ENCODE measurements around the gene TCF25. TPM values are rescaled to one million over a fixed set of nuclear protein-coding genes. Genes with fewer than 3 reads are reported as not detected.
A peak's percentile ranks its signal among the peaks of the same experiment; 100 is the strongest.

TCF25 gene
- total RNA-seq, 1 donor from 2014 or later = 177 TPM

DNA sequence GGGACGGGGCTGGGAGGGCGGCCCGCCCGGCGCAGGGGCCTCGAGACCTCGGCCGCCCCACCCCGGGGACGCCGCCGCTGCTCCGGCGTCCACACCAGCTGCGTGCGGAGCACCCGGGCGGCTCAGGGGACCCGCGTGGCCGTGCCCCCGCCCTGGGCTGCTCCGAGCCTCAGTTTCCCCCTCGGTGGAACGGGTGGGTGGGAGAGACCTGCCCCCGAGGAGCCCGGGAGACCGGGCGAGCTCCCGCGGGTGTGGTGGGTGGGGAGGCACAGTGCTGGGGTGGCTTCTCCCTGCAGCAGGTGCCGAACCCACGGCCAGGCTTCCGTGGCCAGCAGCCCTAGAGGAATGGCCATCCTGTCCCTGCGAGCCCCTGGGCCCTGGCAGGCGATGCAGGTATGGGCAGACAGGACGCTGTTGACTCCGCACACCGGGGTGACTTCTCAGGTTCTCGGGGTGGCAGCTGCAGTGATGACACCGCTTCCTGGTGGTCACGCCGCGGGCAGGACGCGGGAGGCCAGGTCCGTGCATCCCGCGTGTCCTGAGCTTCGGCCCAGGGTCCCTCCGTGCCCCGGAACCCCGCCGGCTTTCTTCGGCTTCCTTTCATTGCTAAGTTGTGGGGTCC is 75.8 kb downstream of the TCF25 start:
- Mint-ChIP-seq H3K27me3 (peaks cover 19% of the 10 kb centered on the region), H3K36me3 (ENCODE audit: insufficient read depth) (no peaks in the 10 kb centered on the region), H3K4me3 (ENCODE audit: low read depth) (peak overlapping the region; percentile 80), H3K27ac (peak overlapping the region; percentile 62), H3K4me1 (ENCODE audit: low read depth) (no peaks in the 10 kb centered on the region), H3K9me3 (ENCODE audit: low read depth) (no peaks in the 10 kb centered on the region)
- DNase-seq (ENCODE audit: low spot score, unreplicated experiment) = no peak
- TF ChIP-seq, protein P1, sequence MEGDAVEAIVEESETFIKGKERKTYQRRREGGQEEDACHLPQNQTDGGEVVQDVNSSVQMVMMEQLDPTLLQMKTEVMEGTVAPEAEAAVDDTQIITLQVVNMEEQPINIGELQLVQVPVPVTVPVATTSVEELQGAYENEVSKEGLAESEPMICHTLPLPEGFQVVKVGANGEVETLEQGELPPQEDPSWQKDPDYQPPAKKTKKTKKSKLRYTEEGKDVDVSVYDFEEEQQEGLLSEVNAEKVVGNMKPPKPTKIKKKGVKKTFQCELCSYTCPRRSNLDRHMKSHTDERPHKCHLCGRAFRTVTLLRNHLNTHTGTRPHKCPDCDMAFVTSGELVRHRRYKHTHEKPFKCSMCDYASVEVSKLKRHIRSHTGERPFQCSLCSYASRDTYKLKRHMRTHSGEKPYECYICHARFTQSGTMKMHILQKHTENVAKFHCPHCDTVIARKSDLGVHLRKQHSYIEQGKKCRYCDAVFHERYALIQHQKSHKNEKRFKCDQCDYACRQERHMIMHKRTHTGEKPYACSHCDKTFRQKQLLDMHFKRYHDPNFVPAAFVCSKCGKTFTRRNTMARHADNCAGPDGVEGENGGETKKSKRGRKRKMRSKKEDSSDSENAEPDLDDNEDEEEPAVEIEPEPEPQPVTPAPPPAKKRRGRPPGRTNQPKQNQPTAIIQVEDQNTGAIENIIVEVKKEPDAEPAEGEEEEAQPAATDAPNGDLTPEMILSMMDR (IDR thresholded peaks at IDR 0.05; ENCODE audit: unreplicated experiment) = no peak

DNA sequence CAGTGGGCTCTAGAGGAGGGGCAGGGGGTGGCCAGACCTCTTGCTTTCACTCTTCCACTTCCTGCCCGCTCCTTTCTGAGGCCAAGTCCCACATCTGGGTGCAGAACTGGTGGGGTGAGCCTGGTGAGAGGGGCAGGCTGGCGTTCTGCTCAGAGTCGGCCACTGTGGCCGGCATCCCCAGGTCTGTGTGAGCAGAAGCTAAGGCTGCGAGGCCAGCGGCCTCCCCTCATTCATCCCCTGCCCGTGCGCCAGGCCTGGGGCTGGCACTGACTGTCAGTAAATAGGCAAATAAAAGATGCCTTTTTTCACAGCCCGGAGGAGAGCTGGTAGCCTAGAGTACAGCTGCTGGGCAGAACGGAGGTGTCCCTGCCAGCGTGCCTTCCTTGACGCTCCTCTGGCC is 76.4 kb downstream of the TCF25 start:
- no peaks in the 10 kb centered on the region for H3K9me3 Mint-ChIP-seq (ENCODE audit: low read depth)
- peaks cover 17% of the 10 kb centered on the region for H3K27me3 Mint-ChIP-seq
- H3K4me3 Mint-ChIP-seq (ENCODE audit: low read depth) = peak overlapping the region; percentile 80
- no peak for DNase-seq (ENCODE audit: low spot score, unreplicated experiment)
- peak overlapping the region; percentile 62 for H3K27ac Mint-ChIP-seq
- H3K4me1 Mint-ChIP-seq (ENCODE audit: low read depth) = no peaks in the 10 kb centered on the region
- H3K36me3 Mint-ChIP-seq (ENCODE audit: insufficient read depth) = no peaks in the 10 kb centered on the region
- TF ChIP-seq, protein P1 (IDR thresholded peaks at IDR 0.05; ENCODE audit: unreplicated experiment) = no peak

DNA sequence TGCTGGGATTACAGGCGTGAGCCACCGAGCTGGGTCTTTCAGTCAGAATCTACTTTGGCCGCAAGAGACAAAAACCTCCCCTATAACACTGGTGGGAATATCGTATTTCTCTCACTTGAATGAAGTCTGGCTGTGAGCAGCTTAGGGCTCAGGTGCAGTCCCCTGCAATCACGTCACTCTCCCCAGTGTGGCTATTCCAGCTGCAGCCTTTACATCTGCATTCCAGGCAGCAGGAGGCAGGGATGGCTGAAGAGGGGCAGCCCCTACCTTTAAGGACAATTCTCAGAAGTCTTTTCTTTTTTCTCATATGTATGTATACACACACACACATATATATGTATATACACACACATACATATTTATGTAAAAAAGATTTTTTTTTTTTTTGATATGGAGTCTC is 78.1 kb downstream of the TCF25 start:
- no peaks in the 10 kb centered on the region for H3K4me1 Mint-ChIP-seq (ENCODE audit: low read depth)
- H3K27me3 Mint-ChIP-seq = peaks cover 9% of the 10 kb centered on the region
- DNase-seq (ENCODE audit: low spot score, unreplicated experiment) = no peak
- no peaks in the 10 kb centered on the region for H3K36me3 Mint-ChIP-seq (ENCODE audit: insufficient read depth)
- H3K27ac Mint-ChIP-seq = no peak overlapping the region
- TF ChIP-seq, protein P1 (IDR thresholded peaks at IDR 0.05; ENCODE audit: unreplicated experiment) = no peak
- no peaks in the 10 kb centered on the region for H3K9me3 Mint-ChIP-seq (ENCODE audit: low read depth)
- H3K4me3 Mint-ChIP-seq (ENCODE audit: low read depth) = peak overlapping the region; percentile 59

DNA sequence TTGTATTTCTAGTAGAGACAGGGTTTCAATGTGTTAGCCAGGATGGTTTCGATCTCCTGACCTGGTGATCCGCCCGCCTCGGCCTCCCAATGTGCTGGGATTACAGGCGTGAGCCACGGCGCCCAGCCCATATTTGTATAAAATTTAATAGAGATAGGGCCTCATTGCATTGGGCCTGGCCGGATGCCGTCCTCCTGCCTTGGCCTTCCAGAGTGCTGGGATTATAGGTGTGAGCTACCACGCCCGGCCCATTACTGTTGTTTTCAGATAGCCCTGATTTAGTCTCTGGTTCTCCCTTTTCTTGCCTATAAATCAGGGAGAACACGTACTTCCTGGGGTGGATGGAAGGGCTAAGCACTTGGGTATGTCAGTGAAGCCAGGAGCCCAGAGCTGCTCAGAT is 78.7 kb downstream of the TCF25 start:
- H3K4me3 Mint-ChIP-seq (ENCODE audit: low read depth) = no peak overlapping the region
- DNase-seq (ENCODE audit: low spot score, unreplicated experiment) = no peak

DNA sequence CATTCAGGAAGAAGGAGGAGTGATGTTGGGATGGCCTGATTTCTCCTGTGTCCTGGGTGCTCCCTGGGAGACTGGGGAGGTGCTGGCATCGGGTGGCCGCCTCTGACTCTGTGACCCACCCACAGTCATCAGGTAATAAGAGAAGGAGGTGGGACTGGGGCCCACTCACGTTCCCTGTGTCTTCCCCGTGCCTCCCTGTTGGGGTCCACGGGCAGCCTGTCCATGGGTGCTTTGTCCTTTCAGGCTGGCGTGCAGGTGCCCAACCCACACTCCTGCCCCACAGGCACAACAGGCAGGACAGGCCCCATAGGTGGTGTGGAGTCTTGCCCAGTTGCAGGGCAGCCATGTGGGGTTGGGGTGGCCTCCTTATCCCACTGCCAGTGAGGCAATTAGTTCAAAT is 79.2 kb downstream of the TCF25 start:
- Mint-ChIP-seq H3K27me3 (peaks cover 3% of the 10 kb centered on the region), H3K27ac (no peak overlapping the region), H3K4me1 (ENCODE audit: low read depth) (no peaks in the 10 kb centered on the region), H3K4me3 (ENCODE audit: low read depth) (no peak overlapping the region), H3K36me3 (ENCODE audit: insufficient read depth) (peaks cover 2% of the 10 kb centered on the region), H3K9me3 (ENCODE audit: low read depth) (no peaks in the 10 kb centered on the region)
- TF ChIP-seq, protein P1 (IDR thresholded peaks at IDR 0.05; ENCODE audit: unreplicated experiment) = no peak
- DNase-seq (ENCODE audit: low spot score, unreplicated experiment) = no peak

More for the DNA sequence above, 78.7 kb downstream of the TCF25 start:
- no peaks in the 10 kb centered on the region for H3K4me1 Mint-ChIP-seq (ENCODE audit: low read depth)
- H3K27ac Mint-ChIP-seq = no peak overlapping the region
- no peaks in the 10 kb centered on the region for H3K9me3 Mint-ChIP-seq (ENCODE audit: low read depth)
- TF ChIP-seq, protein P1 (IDR thresholded peaks at IDR 0.05; ENCODE audit: unreplicated experiment) = no peak
- H3K27me3 Mint-ChIP-seq = peaks cover 8% of the 10 kb centered on the region
- no peaks in the 10 kb centered on the region for H3K36me3 Mint-ChIP-seq (ENCODE audit: insufficient read depth)
